ENCODE measurements around the gene AMN.
A peak's percentile ranks its signal among the peaks of the same experiment; 100 is the strongest.

Gene AMN

DNA sequence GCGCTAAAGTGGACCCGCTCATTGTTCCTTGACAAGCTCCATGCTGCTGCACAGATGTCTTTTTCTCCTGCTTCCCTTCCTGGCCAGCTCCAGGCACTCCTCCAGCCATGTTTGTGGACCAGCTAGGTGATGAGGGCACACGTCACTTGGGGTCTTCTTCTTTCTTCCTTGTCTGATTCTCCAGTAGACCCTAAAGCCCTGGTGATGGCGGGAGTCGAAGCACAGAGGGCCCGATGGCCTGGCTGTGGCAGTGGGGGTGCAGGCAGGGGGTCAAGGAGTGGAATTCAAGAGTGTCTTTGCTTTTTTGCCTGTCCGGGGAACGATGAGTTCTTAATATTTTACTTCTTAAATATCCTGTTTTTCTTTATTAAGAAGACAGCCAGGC lies 23.0 kb upstream of the AMN start:
- DNase-seq: no peak

DNA sequence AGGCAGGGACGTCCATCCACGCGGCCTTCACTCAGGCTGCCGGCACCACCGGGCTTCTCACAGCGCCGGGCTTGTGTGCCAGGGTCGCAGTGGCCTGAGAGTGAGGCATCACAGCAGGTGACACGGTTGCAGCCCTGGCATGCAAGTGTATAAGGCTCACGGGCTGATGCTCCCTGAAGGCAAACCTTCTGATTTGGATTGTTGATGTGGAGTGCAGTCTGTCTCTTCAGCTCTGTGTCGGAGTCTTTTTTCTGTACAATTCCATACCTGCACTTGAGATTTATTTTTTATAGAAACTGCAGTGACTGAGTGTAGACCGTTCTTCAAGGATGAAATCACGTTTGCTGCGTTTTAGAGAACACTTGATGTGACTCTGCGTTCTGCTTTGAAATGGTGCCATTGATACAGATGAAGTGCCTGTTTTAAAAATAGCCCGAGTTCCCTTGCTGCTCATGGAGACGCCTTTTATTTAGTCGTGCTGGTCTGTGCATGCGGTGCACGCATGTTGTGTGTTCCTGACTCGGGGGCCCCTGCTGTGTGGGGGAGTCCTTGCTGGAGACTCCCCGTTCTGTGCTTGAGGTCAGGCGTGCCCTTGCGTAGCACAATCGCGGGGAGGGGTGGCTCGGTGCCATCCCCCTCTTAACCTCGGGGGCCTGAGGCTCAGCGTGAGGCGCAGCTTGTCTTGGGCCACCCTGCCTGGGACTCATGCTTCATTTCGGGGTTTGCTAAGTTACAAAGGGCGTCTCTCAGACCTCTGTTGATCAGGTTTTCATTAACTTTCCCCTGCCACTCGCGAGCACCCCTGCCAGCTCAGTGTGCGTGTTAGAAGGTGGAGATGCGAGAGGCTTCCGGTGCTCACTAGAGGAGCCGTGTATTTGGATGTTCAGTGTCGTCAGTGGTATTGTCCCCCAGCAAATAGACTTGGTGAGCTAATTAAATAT lies 21.6 kb upstream of the AMN start:
- DNase-seq: no peak

DNA sequence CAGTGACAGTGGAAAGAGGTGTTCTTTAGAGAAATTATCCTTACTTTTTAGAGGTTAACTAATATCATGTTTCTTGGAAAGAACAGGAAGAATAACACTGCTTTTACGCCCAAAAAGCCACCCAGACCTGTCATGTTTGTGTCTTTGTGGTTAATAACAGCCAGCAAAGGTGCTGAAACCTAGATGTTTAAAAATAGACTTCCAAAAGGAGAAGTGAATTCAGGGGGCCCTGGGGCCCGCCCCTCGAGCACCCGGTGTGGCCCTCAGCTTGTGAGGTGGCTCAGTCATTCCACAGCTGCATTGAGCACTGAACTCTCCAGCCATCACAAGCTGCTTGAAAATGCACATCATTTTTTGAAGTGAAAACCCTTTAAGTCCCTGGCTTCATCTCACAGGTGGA lies 20.8 kb upstream of the AMN start:
- no peak for DNase-seq

DNA sequence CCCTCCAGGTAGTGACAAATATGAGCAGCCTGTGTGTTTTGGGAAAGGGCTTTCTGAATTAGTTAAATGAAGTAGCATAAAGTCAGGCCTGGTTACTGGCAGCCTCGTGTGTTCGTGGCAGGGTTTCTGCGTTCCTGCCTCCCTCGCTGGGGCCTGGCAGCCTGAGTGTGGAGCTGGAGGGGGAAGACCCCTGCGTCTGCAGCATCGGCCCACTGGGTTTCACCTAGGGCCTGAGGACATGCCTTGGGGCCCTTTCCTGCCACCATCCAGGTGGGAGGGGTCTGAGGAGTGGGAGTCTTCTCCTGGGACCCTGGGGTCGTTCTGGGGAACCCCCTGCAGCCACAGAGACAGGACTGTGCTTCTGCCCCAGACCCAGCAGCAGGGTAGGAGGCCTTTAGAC lies 20.4 kb upstream of the AMN start:
- no peak for DNase-seq

DNA sequence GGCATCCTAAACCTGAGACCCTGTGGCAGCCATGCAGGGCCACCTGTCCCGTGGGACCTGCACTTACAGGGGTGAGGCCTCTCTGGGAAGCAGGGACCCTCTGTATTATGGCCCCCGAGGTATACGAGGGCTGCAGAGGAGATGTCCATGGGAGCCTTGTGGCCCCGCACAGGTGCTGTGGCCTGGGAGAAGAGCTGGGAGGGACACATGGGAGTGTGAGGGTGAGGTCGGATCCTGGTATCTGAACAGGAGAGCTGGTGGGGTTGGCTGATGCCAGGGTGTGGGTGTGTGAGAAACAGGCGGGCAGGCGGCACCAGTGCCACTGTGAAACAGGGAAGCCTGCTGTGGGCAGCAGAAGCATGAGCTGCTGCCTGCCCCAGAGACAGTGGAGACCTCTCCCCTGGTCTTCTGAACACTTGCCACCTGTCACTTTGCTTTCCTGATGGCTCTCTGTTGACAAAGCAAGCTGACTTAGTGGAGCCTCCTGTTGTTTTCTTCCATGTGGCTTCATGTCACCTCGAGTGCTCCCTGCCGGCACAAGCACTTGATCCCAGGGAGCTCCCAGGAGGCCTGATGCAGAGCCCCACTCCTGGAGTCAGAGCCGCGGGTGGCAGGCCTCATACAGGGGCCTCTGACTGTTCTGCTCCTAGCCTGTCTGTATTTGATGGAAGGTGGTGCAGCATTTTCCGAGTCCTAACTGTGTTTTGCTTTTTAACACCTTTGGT lies 19.8 kb upstream of the AMN start:
- peak; percentile 18 for DNase-seq

DNA sequence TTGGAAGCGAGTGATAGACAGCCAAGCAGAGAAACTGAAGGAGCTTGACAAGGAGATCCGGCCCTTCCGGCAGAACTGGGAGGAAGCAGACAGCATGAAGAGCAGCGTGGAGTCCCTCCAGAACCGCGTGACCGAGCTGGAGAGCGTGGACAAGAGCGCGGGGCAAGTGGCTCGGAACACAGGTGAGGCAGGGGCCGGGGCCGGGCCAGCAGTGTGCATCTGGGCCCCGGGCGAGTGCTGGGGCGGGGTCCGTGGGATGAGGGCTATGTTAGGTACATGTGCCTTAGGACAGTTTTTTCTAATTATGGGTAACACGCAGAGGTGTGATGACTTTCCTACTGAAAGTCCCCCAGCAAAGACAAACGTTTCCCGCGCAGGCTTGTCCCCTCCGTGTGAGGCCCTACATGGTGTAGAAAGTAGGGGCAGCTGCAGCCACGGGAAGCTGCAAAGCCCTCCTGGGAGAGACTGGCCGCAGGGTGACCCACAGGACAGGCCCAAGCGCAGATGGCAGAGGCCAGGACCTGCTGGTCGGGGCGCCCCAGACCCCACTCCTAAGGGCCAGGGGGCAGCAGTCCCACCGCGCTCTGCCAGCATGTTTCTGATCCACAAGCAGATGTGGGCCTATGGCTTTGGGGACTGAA lies 19.1 kb upstream of the AMN start:
- no peak for DNase-seq

DNA sequence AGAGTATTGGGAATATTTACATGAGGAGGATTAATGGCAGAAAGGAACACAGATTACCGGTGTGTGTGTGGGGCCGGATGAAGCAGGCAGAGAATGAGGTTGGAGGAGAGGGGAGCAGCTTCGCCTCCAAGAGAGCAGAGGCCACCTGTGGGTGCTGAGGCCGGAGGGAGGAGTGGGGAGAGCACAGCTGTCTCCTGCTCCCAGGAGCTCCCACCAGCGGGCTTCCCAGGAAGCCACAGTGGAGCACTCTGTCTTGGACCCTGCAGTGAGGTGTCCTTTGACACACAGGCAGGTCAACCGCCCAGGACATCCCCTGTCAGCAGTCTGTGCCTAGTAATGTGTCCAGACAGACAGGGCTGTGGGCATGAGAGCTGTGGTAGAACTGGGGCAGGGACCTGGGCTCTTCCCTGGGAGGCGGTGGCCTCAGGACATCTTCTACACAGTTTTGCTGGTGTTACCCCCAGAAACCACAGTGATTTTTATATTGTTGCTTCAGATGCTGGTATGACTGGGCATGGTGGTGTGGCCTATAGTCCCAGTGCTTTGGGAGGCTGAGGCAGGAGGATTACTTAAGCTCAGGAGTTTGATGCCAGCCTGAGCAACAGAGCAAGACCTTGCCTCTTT lies 18.5 kb upstream of the AMN start:
- DNase-seq: no peak

DNA sequence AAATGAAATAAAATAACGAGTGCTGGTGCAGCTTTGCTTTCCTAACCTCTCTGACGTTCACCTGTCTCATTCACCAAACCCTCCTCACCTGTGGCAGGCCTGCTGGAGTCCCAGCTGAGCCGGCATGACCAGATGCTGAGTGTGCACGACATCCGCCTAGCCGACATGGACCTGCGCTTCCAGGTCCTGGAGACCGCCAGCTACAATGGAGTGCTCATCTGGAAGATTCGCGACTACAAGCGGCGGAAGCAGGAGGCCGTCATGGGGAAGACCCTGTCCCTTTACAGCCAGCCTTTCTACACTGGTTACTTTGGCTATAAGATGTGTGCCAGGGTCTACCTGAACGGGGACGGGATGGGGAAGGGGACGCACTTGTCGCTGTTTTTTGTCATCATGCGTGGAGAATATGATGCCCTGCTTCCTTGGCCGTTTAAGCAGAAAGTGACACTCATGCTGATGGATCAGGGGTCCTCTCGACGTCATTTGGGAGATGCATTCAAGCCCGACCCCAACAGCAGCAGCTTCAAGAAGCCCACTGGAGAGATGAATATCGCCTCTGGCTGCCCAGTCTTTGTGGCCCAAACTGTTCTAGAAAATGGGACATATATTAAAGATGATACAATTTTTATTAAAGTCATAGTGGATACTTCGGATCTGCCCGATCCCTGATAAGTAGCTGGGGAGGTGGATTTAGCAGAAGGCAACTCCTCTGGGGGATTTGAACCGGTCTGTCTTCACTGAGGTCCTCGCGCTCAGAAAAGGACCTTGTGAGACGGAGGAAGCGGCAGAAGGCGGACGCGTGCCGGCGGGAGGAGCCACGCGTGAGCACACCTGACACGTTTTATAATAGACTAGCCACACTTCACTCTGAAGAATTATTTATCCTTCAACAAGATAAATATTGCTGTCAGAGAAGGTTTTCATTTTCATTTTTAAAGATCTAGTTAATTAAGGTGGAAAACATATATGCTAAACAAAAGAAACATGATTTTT lies 17.1 kb upstream of the AMN start:
- DNase-seq: no peak

DNA sequence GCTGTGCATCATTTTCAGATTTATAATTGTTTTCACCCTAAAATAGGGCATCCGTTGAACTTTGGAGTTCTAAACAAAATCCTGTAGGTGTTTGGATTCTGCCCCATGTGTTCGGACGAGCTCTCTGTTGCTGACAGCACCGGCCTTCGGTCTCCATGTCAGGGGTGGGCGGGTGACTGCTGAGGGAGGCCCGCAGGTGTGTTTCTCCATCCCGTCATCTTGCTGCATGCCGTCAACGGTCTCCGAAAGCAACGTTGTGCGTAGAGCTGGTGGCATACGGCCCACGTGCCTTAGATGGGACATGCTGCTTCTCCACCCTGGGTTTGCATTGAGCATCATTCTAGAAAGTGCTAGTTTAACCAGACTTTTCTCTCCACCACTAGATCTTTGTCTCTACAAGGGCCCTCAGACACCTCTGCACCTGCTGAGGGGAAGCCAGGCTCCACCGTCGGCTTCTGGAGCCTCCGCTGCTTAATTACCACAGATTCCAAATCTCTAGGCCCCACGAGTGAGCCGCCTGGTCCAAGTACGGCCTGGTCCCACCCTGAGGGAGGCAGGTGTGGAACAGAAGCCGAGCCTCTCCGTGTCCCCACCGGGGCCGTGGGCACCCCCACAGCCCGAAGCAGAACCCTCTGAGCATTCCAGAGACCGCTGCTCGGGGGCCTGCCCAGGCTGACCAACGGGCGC lies 15.7 kb upstream of the AMN start:
- DNase-seq: no peak

DNA sequence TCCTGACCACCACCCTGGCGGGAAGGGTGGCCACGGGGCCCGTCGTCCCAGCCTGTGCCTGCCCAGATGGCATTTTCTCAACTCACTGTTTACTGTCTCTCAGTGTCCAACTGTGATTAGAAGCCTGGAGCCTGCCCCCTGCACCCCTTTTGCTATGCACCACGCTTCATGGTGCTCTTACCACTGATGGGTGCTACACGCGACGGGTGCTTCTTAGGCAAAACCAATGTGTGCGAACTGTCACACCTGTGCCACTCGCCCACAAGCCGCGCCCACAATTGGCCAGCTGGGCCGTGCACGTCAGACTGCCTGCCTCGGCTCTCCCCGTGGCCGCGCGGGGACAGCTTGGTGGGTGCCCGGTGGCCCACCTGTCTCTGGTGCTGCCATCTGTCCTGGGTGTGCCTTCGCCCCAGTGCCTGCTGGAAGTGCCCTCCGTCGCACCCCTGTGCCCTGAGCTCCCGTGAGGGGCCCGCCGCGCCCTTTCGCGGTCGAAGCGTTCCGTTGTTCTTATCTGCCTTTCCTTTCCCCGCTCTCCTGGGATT lies 15.1 kb upstream of the AMN start:
- DNase-seq: no peak

DNA sequence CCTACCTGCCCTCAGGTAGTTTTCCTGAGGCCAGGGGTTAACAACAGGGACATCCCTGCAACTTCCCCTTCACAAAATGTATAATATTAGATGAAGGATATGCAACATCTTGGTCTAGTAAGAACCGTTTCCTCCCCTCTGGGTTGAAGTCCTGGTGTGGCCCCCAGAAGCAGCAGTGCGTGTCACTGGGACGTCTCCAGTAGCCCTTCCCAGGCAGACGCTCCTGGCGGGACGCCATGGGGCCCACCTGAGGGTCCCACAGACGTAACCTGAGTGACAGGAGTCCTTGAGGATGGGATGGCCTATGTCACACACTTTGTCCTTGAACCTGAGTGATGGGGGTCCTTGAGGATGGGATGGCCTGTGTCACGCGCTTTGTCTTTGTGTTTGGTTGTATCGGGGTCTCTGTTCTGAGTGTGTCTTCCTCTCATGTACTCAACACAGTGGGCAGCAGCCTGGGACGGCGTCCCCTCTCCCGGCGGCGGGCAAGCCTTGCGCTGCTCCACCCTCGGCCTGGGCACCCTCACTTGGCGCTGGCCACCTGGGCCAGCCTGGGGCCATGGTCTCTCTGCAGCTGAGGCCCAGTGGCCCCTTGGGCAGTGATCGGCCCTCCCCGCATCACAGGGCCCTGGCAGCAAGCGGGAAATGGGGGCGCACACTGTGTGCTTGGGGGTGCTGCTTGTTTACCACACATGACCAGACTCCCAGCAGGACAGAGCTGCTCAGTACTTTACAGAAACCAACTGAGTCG lies 14.3 kb upstream of the AMN start:
- no peak for DNase-seq

DNA sequence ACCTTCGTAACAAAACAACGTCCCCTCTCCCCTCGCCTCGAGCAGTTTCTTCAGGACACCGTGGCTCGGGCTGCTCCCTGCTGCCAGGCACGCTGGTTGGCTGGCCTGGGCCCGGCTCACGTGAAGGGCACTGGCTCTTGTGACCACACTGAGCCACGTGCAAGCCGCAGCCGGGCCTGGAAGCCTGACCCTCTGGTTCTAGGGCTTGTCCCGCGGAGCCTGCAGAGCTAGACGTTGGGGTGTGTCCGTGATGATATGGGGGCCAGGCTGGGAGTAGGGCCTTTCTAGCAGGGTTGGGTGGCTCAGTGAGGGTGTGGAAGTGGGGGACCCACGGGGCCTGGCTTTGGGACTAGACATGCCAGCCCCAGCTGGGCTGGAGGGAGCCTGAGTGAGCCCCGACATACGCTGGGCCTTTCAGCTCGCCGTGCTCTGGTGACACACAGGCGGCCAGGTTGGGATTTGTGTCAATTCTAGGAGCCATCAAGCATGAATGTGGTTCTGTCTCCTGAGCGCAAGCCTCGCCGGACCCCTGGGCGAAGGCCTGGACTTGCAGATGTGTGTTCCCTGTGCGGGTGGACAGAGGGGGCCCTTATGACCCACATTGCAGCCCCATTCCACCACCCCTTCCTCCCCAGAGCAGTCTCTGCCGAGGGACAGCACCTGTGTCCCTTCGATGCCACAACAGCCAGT lies 13.6 kb upstream of the AMN start:
- no peak for DNase-seq

DNA sequence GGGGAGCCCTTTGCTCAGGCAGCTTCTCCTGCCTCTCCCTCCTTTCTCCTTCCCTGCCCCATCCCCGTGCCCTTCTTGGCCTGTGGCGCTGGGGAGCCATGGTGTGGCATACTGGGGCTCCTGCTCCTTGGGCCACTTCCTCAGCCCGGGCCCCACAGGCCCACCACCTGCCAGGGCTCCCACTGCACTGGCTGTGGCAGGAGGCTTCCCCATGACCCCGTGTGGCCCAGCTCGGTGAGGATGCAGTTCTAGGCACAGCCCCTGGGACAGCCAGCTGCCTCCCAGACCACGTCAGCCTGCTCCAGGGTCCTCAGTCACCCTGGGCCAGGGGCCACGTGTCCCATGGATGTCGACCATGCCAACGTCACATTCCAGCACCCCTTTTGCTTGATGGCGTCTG lies 13.0 kb upstream of the AMN start:
- DNase-seq: no peak

DNA sequence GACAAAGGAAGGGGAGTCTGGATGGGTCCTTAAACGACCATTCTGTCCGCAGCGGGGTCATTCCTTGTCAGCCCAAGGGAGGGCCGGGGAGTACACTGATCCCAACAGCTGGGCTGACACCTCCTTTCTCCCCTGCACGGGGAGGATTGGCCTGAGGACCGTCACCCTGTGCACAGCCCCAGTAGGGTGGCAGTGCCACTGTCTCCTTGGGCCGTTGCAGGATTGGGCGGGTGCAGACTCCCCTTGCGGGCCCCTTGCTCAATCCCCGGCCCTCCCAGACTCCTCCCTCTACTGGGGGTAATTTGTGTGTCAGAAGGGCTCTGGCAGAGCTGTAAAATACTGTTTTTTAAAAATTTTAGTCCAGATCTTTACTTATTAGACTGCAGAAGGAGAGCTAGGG lies 12.6 kb upstream of the AMN start:
- no peak for DNase-seq

DNA sequence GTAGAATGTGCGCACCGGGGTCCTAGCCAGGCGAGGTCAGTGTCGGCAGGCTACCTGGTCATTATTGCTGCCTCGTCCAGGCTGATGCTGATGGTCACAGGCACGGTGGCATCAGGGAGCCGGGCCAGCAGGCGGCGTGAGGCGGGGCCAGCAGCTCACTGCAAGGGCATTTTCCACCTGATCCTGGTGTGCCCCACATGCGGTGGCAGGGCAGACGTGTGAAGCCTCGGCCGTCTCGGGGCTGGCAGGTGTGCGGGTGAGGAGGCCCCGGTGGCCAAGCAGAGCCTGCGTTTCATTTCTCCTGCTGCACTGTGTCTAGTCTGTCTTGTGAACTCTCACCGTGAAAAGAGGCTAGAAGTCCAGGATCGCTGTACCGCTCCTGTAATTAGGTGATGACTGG lies 12.0 kb upstream of the AMN start:
- no peak for DNase-seq

DNA sequence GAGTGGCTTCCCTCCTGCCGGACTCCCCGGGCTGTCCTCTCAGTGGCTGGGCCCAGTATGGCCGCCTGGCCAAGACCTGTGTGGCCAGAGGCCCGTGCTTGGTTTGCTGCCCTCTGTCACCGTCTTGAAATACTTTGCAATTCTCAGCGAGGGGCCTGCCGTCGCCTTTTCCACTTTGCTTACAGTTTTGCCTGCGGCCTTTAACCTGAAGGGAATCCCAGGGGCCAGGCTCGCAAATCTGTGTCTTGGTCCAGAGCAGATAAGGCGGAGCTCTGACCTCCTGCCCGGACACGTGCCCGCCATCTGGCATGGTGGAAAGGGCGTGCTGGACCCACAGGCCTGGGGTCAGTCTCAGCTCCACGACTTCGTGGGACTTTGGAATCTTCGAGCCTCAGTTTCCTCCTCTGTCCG lies 10.9 kb upstream of the AMN start:
- DNase-seq: no peak

DNA sequence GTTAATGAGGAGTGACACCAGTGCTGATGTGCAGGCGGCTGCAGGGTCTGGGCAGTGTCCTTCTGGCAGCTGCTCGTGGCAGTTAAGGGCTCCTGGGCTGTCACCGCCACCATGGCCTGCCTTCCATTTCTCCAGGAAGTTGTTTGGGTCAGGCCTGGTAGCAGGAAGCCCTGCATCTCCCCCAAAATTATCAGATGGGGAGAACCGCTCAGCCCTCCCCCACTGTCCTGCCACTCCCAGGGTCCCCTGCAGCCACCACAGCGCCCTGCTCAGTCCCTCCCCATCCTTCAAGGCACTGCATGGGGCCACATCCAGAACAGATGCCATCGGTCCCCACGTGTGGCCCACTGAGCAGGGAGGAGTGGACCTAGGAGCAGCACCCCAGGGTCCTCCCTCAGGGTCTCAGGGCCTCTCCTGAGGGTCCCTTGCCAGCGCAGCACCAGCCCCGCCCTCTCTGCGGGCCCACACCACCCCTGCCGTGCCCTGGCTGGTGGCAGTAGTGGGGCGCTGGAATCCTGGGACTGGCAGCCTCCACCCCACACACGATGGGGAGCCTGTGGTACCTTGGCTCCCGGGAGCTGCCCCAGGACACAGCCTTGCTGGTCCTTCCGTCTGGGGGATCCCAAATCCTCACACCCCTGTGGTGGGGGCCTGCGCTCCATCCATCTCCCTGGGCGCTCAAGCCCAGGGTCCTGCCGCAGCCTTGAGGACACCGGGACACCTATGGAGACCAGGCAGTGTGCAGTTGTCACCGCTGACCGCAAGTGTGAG lies 10.3 kb upstream of the AMN start:
- DNase-seq: no peak

DNA sequence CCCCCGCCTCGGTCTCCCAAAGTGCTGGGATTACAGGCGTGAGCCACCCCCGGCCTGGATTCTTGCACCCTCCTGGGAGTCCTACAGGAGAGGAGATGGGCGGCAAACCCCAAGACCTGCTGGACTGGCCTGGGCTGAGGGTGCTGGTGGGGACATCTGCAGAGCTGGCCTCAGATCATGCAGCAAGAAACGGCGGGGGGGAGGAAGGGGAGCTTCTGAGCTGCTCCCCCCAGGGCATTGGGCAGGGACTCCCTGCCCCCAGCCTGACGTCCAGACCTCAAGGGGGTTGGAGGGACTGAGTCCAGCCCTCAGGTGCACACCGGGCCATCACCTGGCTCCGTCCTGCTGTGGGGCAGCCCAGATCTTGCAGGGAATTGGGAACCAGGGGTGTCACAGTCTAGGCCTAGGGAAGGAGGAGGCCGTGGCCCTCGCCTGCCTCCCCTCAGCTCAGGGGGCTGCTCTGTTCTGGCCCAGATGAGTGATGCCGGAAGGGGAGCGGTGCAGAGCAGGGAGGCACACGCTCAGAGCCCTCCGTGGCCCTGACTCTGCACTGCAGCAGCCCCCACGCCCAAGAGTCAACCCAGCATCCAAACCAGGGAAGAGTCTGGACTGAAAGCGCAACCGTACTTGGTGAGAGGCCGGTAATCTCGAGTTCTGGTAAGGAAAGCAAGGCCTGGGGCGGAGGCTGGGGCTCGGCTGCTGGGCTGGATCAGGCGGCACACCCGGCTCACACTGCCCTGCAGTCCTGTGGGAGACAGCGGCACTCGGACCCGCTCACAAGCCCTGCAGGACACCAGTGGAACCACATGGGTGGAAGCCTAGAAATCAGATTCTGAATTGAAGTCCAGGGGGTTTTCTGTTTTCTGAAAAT lies 8.9 kb upstream of the AMN start:
- DNase-seq: no peak
